NT2/D1 (cell line): ENCODE results near the gene ALMS1.

Experiments used
- SUZ12 ChIP-seq: IDR thresholded peaks from 2 replicates; pipeline ENCODE4 v1.6.1; 2011; ENCODE audit not compliant: insufficient read length, insufficient read depth; ENCODE audit errors: extremely low read depth
- YY1 ChIP-seq: IDR thresholded peaks from 2 replicates; pipeline ENCODE4 v1.6.1; 2011; ENCODE audit not compliant: insufficient read length, insufficient read depth
- ZNF274 ChIP-seq: IDR thresholded peaks from 2 replicates; pipeline ENCODE4 v1.6.1; 2011; ENCODE audit warnings: mild to moderate bottlenecking, low read depth, low read length

DNA sequence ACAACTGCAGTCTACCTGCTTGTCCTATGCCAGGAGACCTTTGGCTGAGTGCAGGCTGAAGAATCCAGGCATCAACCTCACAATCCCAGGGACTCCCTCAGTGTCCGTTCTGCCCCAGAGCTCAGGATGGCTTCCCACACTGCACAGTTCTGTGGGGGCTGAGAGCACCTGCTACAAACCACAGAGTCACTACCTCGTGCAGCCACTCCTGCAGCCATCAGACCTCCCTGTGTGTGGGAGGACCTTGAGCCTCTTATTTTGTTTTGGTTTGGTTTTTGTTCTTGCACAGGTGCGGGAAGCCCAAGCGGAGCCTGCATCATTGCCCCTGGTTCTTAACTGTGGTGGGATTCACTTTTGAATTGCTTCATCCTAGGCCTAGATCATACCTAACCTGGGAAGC, 225.6 kb downstream of the ALMS1 start:
- TF ChIP-seq ZNF274, result no peak
- no peak for TF ChIP-seq YY1
- TF ChIP-seq SUZ12, result no peak
